LNCaP clone FGC (cell line): ENCODE data around the gene MLLT3.

Experiments used
- DNase-seq: peaks from one replicate; pipeline ENCODE4 v3.0.0-alpha.2; 2011; ENCODE audit warnings: low read depth
- H3K4me3 ChIP-seq: 2 replicates; pipeline ENCODE4 v1.5.1; 2011; ENCODE audit warnings: mild to moderate bottlenecking, low read depth, low read length, control low read depth
- CTCF ChIP-seq: IDR thresholded peaks from 2 replicates; pipeline ENCODE4 v1.5.1; 2012; ENCODE audit warnings: mild to moderate bottlenecking; ENCODE audit not compliant: control insufficient read depth, insufficient read depth; ENCODE audit errors: extremely low read depth

The MLLT3 gene

DNA sequence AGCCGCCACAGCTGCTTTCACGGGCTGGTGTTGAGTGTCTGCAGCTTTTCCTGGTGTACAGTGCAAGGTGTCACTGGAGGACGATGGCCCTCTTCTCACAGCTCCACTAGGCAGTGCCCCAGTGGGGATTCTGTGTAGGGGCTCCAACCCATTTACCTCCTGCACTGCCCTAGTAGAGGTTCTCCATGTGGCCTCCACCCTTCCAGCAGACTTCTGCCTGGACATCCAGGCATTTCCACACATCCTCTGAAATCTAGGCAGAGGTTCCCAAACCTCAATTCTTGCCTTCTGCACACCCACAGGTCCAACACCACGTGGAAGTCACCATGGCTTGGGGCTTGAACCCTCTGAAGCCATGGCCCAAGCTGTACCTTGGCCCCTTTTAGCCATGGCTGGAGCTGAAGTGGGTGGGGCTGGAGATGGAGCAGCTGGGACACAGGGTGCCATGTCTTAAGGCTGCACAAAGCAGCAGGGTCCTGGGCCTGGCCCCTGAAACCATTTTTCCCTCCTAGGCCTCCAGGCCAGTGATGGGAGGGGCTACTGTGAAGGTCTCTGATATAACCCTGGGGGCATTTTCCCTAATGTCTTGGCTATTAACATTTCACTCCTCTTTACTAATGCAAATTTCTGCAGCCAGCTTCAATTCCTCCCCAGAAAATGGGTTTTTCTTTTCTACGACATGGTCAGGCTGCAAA lies 82.0 kb downstream of the MLLT3 start:
- TF ChIP-seq CTCF = no peak
- no peak for DNase-seq

GRCh38 chr9:20538956-20539355 lies 83.3 kb downstream of the MLLT3 start:
- no peak overlapping the region for H3K4me3 ChIP-seq
- no peak for TF ChIP-seq CTCF
- no peak for DNase-seq

More for the DNA sequence above, 82.0 kb downstream of the MLLT3 start:
- no peak overlapping the region for H3K4me3 ChIP-seq

DNA sequence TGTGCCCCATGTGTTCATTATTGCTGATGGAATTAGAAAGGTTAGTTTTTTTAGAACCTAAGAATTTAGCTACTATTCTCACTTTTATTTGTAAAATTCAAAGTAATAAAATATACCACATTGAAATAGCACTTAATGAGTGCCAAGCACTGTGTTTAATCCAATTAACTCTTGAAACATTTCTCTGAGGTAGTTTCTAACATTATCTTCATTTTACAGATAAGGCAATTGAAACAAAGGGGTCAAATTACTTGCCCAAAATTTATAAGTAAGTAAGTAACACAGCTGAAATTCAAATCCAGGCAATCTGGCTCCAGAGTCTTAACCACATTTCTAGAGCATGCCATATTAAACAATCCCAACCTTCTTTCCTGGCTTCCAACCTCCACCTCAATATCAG lies 84.2 kb downstream of the MLLT3 start:
- no peak overlapping the region for H3K4me3 ChIP-seq
- TF ChIP-seq CTCF = no peak
- no peak for DNase-seq

GRCh38 chr9:20537294-20537693 lies 85.0 kb downstream of the MLLT3 start:
- TF ChIP-seq CTCF = no peak
- H3K4me3 ChIP-seq = no peak overlapping the region
- DNase-seq = no peak

- no peak for TF ChIP-seq CTCF
- DNase-seq = no peak
- H3K4me3 ChIP-seq = no peak overlapping the region
These were observed 89.7 kb downstream of the MLLT3 start for GRCh38 chr9:20532584-20532983.

- no peak for DNase-seq
- no peak for TF ChIP-seq CTCF
- H3K4me3 ChIP-seq = no peak overlapping the region
These were observed 92.5 kb downstream of the MLLT3 start for GRCh38 chr9:20529837-20530236.

DNA sequence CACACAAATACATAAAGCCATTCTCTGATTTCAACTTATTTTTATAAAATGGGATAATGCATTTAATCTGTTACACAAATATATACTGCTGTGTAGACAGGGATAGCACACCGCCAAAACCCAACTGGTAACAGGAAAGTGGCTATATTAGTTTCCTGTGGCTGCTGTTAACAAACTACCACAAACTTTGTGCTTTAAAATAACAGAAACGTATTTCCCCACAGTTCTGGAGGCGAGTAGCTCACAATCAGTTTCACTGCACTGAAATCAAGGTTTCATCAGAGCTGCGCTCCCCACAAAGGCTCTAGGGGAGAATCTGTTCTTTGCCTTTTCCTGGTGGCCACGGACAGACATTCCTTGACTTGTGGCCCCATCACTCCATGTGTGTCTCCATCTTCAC lies 94.0 kb downstream of the MLLT3 start:
- no peak for DNase-seq
- H3K4me3 ChIP-seq = no peak overlapping the region
- no peak for TF ChIP-seq CTCF
